GM21423 (cell line): Measurements from ENCODE around the gene PDE8B.

ENCODE experiments used
- ATAC-seq: cut with Tn5 transposase; IDR thresholded peaks from one replicate; pipeline ENCODE4 v1.9.1; 2021; ENCODE audit warnings: mild to moderate bottlenecking, moderate library complexity; ENCODE audit not compliant: unreplicated experiment

Gene PDE8B

DNA sequence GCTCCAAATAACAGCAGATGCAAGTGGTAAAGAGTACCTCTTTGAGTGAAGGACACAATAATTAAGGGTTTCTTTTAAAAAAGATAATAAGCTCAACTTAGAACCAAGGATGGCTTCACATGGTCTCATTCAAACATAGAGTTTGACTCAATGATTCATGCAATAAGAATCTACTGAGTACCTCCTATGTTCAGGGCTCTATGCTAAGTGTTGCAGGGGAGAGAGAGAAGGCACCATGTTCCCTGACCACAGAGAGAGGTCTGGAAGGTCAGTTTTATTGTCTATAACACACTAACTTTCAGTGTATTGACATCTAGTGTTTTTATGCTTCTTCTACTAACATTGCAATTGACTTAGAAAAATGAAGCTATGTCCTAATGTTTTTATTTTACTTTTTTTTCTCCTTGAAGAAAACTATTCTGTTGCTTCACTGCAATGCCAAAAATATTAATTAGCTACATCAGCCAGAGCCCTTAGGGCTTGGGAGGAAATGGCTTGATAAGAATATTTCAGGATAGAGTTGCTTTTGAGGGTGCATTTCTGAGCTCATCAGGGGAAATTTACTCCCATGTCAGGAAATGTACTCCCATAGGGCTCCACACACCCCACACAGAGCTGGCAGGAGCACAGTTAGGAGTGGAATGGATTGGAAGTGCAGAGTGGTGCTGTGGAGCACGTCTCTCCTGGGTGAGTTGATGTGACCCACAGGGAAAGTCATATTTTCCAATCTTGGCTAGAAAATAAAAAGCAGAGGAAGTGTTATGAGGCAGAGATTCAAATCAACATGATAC, 106.6 kb downstream of the PDE8B start:
- no peak for ATAC-seq

DNA sequence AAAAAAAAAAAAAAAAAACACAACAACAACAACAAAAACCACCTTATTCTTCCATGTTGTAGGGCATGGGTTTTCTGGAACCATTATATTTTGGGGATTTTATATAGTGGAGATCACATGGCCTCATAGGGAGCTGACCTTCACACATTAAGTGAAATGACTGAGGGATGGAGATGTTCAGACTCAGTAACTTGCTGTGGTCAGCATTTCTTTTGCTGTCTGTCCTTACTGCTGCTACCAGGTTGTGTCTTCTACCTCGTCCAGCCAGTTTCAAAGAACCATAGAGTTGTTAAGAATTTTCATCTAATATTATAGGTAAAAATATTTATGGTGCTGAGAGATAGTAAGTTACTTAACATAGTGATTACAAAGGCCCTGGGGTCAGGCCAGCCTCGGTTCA, 107.6 kb downstream of the PDE8B start:
- ATAC-seq: no peak

DNA sequence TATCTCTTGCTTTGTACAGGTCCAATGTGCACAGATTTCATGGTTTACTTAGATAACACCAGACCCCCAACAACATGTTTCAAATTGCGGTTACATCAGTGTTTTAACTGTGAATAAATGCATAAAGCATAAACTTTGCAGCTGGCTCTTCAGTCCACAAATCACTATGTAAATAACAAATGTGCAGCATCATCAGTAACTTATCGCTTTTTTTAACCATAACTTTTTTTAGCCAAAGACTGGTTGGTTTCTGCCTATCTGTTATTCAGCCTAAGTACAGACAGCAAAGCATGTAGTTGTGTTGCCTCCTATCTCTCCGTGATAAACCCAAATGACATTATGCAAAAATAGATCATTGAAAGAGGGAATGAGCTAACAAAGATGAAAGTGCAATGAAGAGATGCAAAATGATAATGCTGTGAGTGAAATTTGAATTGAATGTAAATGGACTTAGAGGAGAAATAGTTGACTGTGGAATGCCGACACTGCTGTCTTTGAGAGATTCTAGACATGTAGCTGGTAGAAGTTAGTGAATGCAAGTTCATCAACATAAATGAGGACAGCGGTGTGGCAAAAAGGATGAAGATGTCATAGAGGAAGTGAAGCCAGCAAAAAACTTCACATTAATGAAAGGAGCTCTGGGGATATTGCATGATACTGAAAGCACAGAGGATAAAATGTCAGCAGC, 108.8 kb downstream of the PDE8B start:
- no peak for ATAC-seq

DNA sequence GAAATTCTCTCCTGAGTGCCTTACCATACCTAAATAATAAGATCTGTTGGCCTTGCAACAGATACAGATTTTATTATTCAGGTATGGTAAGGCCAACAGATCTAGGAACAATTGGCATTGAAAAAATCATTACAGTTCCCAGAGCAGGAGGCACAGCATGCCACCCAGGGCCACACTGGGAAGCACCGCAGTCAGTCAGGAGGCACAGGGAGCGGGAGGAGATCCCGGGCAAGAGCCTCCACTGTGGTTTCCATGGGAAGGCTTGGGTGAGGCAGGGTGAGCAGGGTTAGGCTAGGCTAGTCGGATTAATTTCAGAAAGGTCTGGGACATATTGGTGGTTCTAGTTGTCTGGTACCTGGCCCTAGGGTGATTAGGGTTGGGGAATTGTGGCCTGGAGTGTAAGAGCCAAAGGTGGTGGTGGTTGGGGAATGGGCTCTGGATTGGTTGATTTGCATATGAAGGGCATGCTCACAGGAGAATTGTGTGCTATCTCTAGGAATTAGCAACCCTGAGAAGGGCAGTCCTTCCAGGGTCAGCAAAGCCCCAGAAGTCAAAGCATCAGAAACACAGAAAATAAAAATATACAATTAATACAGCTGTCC, 111.4 kb downstream of the PDE8B start:
- no peak for ATAC-seq

DNA sequence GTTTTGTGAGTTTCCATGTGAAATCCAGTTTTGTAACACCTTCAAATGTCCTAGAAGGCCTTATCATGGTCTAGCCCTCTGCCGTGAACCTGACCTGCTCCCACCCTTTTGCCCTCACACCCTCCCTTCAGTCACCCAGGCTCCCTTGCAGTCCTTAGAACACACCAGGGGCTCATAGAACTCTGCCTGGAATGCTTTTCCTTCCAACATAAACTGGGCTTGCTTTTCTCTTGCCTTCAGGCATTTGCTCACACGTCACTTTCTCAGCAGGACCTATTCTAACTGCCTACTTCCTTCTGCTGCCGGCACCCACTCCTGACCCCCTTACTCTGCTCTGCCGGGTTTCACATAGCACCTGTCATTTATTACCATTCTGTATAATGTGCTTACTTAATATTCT, 111.9 kb downstream of the PDE8B start:
- ATAC-seq: no peak

DNA sequence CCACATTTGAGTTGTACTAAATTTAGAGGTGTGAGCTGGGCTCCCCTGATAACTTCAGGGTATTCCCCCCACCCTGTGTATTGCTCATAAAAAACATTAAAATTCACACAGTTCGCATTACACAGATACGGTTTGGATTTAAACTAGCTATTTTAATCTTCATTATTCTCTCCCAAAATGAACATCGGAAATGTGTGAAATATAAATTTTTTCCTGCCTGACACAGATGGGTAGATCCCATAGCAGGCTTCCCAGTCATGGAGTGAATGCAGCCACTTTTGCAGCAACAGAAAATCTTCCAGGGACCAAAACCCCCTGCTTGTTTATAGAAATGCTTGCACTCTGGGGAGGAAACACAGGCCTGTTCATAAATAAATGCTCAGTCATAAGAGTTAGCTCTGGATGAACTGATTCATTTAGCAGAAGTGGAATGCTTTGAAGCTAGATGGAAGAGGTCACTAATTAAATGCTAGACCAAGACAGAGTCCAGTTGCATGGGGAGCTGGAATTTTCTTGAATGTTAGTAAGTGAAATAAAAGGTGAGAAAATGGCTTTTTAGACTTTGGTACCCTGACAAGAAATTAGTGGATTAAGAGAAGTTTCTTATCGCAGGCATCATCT, 115.6 kb downstream of the PDE8B start:
- ATAC-seq: no peak

DNA sequence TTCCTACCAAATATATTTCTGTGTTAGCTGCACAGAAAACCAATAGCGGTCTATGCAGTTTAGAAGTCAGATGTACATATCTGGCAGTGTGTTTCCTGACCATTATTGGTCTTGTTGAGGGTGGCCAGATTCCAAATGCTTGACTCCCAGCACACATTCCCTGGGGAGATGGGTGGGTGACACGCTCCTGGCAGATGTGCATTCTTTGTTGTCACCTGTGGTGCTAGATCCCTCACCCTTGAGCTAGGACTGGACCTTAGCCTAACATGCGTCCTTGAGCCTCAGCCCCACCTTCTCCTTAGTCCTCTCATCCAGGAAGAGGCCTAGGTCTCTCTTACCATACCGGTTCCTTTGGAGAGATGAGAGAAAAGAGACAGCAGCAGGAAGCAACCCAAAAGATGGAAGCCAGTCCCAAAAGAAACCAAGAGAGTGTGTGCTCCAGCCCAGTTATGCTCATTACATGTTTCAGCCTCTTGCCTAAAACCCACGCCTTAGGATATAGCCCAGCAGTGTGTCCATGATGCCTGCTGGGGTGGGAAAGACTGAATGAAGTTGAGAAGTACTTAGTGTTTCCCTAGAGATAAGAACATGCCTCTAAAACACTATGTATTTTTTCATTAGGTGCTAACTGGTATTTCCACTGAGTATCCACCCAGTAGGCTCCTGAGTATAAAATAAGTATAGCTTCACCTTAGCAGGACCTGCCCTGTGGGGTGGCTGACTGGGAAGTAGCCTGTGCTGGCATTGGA, 116.7 kb downstream of the PDE8B start:
- ATAC-seq: no peak

DNA sequence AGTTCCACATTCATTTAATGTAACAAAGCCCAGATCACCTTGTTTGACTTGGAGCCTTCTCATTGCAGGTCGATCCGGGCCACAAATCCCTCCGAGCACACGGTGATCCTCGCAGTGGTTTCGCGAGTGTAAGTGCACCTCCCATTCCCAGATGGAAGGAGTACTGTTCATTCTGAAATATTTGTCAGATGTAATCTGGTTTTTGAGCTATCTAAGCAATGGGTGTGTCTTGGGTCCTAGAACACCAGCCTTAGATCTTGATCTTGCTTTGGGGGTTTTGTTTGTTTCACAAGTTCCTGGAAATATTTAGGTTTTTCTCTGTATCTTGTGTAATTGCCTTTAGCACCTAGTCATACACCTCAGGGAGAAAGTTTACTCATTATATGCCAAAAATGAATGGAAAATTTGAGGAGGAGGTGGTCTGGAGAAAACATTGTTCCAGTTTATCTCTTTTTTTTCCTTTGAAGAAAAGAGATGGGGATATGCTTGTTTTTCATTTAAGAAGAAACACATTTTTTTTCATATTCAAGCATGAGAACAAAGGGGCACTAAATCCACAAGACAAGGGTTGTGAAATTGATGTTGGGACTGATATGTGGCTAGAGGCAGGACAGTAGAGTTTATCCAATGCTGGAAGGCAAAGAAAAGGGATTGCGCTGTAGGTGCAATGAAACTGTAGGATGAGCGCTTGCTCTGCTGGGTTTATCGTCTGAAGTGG, 118.6 kb downstream of the PDE8B start:
- ATAC-seq: no peak

DNA sequence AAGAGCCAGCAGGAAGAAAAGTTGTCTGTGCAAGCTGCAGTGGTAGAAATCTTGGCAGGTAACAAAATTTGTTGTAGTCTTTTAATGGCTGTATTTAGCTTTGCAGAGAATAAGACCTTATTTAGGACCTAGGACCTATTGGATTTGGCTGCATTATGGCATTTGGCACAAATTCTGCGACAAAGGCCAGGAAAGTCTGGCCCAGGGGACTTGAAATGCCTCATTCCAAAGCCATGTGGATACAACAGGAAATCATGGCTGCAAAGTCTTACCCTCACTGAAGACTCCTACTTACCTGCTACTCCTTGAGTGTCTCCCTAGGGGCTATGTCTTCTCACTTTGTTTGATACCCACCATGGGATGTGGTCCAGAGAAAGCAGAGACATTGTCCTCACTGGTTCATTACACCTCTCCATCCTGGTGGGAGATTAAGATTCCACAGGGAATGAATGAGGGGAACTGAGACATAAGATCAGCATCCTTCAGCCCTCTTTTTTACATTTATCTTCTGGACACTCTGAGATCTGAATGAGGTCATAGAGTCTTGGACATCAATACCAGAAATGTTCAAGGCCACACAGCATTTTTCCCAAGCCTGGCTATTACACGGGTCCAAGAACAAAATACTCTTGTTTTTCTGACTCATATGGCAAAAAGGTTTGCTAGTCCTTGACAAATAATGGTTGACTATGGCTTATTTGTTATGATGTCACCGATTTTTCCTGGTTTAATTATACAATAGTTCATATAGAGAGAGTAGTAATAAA, 119.4 kb downstream of the PDE8B start:
- ATAC-seq: no peak

DNA sequence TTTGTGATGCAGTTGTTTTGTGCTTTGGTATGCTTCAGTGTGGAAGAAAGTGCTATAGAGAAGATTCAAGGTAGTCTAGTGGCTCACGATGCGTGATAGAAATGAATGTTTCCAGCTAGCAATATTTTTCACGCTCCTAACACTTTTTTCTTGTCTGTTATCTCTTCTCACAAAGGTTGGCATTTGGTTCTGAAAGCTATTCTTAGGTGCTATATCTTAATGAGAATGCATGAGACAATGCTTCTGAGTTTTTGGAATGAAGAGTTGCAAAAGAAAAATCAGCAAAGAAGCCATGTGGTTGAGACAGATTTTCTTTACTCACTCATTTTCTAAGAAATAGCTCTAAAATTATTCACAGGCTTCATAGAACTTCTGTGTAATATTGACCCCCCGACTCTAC, 122.6 kb downstream of the PDE8B start:
- no peak for ATAC-seq

DNA sequence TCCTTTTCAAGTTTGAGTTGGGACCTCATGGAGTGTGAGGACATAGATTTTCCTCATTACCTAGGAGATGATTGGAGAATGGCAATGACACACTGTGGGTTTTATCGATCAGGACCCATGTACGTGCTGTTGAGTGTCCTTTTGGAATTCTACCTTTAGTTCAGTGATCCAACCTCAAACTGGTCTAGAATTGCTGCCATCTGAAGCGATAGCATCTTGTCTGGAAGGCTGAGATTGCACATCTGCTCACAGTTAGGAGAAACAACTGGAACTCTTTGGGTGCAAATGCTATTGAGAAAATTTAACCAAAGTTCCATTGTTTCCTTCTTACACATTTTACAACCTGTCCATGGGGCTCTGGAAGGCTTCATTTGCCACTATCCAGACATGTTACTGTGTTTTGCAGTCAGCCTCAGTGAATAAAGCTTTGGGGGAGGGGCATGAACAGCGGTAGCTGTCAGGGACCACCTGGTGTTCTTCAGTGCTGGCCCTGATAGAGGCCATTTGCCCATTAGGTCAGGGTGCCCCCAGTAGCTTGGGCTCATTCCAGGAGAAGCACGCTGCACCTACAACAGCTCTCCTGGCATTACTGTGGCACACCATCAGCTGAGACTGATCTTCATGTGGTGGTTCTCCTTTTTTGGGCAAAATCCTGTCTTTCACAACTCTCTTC, 123.1 kb downstream of the PDE8B start:
- ATAC-seq: no peak

DNA sequence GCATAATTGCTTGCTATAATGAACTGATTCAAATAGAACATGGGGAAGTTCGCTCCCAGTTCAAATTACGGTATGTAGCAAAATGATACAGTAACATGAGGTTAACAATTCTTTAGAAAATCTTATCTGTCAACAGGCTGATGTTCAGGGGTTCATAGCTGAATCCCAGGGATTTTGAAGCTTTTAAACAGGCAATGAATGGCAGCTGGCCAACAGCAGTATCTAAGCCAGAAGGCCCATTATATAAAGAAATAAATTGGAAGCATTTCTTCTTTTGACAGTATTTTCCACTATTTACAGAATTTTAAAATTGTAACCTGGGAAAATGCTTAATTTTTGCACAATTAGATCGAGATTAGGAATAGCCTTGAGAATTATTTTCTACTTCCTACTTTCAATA, 126.8 kb downstream of the PDE8B start:
- ATAC-seq: no peak

DNA sequence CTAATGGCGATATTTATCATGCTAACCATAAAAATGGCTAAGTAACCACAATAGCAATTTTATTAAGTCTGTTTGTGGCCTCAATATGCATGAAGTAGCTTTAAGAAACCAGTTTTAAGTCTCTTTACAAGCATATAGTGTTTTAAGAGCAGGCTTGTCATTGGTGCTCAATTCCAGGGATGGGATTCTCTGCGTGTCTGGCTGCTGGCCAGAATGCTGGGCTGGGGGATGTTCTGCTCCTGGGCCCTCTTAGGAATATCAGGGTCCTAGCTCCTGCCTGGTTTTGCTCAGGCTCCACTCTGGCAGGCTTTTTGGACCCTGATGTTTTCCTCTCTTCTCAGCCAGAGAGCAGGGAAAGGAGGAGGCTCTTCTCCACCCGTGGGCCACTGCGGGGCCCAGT, 127.2 kb downstream of the PDE8B start:
- no peak for ATAC-seq

DNA sequence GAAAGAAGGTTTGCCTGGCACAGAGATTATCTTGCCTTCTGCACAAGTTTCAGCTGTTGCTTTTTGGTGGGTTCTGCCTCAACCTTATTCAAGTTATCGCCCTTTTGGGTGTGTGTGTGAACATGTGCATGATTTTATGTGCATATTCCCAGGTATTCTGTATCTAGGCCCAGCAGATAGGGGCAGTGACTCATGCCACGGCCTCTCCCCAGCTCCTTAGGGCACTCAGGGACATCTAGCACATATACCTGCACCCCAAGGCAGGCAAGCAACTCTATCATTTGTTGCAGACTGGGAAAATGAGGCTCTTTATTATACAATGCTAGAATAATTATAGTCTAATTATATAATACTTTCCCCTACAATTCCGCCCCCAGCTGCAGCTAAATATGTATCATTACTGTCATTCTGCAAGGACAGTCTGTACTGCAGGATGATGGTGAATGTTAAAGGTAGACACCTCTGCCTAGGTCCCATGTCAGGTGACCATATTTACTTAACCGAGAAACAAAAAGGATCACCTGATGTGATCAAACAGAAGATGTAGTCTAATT, 128.9 kb downstream of the PDE8B start:
- no peak for ATAC-seq

DNA sequence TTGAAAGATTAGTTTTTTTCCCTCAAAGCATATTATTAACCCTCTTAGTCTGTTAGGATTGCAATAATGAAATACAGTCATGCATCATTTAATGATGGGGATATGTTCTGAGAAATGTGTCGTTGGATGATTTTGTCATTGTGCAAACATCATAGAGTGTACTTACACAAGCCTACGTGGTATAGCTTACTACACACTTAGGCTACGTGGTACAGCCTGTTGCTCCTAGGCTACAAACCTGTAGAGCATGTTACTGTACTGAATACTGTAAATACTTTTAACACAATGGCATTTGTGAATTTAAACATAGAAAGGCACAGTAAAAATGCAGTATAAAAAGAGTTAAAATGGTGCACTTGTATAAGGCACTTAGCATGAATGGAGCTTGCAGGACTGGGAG, 132.7 kb downstream of the PDE8B start:
- ATAC-seq: no peak

DNA sequence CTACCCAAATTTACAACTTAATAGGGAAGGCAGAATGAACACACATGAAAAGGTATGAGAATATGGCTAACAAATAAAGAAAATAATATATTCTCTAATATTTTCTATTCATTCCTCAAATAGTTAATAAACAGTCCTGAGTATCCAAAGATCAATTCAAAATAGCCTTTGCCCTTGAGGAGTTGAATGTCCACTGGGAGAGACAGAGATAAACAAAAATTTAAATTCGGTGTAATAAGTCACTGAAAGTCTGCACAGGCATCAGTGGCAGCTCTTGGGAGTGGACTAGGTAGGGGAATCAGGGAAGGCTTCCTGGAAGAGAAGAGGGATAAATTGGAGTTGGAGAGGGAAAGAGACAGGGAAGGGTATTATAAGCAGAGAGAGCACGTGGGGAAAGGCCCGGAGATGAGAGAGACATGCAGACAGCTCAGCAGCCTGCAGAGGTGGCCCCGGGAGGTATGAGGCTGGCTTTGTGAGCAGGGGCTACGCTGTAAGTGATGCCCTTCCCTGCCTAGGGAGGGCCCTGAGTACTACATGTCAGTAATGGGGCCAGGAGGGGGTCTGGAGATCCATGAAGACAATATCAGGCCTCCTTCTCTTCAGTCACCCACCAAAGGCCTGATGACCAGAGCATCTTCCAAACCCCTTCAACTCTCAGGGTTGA, 137.1 kb downstream of the PDE8B start:
- no peak for ATAC-seq

DNA sequence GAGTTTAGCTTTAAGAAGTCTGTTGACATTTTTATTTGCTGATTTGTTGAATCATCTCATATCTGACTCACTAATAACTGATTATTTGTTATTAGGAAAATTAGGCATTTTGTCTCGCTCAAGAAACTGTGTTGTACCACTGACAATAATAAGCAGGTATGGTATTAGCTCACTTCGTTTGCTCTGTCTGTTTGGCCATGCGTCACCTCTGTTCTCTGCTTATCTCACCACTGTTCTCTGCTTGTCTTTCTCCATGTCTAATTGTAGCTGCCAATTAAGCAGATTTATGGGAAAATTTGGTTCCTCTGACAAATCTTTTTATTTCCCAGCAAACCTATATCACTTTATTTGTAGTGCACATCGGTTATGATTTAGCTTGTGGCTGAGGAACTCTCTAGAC, 142.8 kb downstream of the PDE8B start:
- ATAC-seq: no peak

DNA sequence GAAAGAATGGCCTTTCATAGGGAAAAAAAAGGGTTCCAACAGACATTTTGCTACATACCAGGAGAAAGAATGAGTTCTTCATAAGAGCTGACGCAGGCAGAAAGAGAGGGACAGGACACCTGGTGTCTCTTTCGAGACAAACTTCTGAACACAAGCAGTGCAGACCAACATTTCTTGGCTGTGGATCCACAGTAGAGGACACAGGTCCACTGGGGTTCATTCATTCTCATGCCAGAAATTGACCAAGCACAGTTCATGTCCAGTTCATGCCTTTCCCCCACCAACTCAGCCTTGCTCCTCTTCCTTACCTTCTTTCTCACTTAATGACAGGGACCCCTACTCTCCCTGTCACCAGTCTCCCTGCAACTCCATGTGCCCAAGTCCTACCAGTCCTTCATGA, 144.0 kb downstream of the PDE8B start:
- no peak for ATAC-seq
